HG03378 (cell line): ENCODE results near the gene WFIKKN2.
"Not testable (repeated sequence)": the region's sequence is repeated elsewhere in the genome, so short reads cannot be mapped to it uniquely, and the experiment has no call there.

Experiments used
- ATAC-seq: cut with Tn5 transposase; IDR thresholded peaks from one replicate; pipeline ENCODE4 v1.9.1; 2021; ENCODE audit warnings: mild to moderate bottlenecking, moderate library complexity; ENCODE audit not compliant: unreplicated experiment

Gene WFIKKN2

GRCh38 chr17:50871364-50871763 is 36.0 kb downstream of the WFIKKN2 start:
- ATAC-seq: no peak

GRCh38 chr17:50871898-50872297 is 36.5 kb downstream of the WFIKKN2 start:
- no peak for ATAC-seq

- no peak for ATAC-seq
Measured at GRCh38 chr17:50872710-50873424, 37.5 kb downstream of the WFIKKN2 start.

- ATAC-seq: no peak
Measured at GRCh38 chr17:50875074-50875473, 39.7 kb downstream of the WFIKKN2 start.

GRCh38 chr17:50877042-50877441 is 41.7 kb downstream of the WFIKKN2 start:
- ATAC-seq: not testable (repeated sequence)

- no peak for ATAC-seq
Measured at GRCh38 chr17:50877838-50878237, 42.5 kb downstream of the WFIKKN2 start.

GRCh38 chr17:50879086-50879485 is 43.7 kb downstream of the WFIKKN2 start:
- ATAC-seq: no peak

GRCh38 chr17:50881182-50881581 is 45.8 kb downstream of the WFIKKN2 start:
- ATAC-seq: no peak

- no peak for ATAC-seq
Measured at GRCh38 chr17:50882851-50883250, 47.5 kb downstream of the WFIKKN2 start.

GRCh38 chr17:50883850-50884438 is 48.6 kb downstream of the WFIKKN2 start:
- ATAC-seq: no peak

- no peak for ATAC-seq
Measured at GRCh38 chr17:50884439-50885311, 49.3 kb downstream of the WFIKKN2 start.

- ATAC-seq: no peak
Measured at GRCh38 chr17:50887705-50888245, 52.4 kb downstream of the WFIKKN2 start.

- ATAC-seq: no peak
Measured at GRCh38 chr17:50889528-50890118, 54.2 kb downstream of the WFIKKN2 start.

GRCh38 chr17:50890675-50891516 is 55.5 kb downstream of the WFIKKN2 start:
- ATAC-seq: no peak

GRCh38 chr17:50891577-50891989 is 56.2 kb downstream of the WFIKKN2 start:
- ATAC-seq: no peak
